G401 (cell line): Measurements from ENCODE around the gene ITPRID2. TPM values are rescaled to one million over a fixed set of nuclear protein-coding genes. Genes with fewer than 3 reads are reported as not detected.

Source experiments
- DNase-seq: peaks from one replicate; pipeline ENCODE4 v3.0.0-alpha.2; 2015; ENCODE audit warnings: low spot score
- in situ Hi-C: cut with HindIII; loops from 2 replicates; pipeline ENCODE4 v1.10.0; 2016; ENCODE audit warnings: low sequenced_read_pairs, mixed read lengths
- total RNA-seq: library from RNA; depleted of rRNA; stranded (reverse); fragments of >200 nt; shearing (Covaris generic); gene quantifications from 2 replicates; pipeline ENCODE4 v1.2.3, GENCODE V29; 2014; rRNA removed

Gene ITPRID2
- 0.55 and 1.0 TPM in 2 replicates for total RNA-seq

- peak; percentile 57 for DNase-seq
- in situ Hi-C loops: no loop called here
Observed at GRCh38 chr2:181891258-181891965, at the start of gene ITPRID2. Gene ITPRID2, plus strand, starts transcription at chr2:181891730. Its CDS starts 337 bp downstream, at chr2:181892067.

- no peak for DNase-seq
- in situ Hi-C loops: no loop called here
Observed at GRCh38 chr2:181844551-181845290, 46.8 kb upstream of the ITPRID2 start.

GRCh38 chr2:181846399-181847197 lies 44.9 kb upstream of the ITPRID2 start:
- no peak for DNase-seq
- in situ Hi-C loops: no loop called here

- no peak for DNase-seq
- in situ Hi-C loops: no loop called here
Observed at GRCh38 chr2:181847198-181847556, 44.4 kb upstream of the ITPRID2 start.

GRCh38 chr2:181847702-181848101 lies 43.8 kb upstream of the ITPRID2 start:
- in situ Hi-C loops: no loop called here
- no peak for DNase-seq

- no peak for DNase-seq
- in situ Hi-C loops: no loop called here
Observed at GRCh38 chr2:181848261-181848886, 43.2 kb upstream of the ITPRID2 start.

- in situ Hi-C loops: no loop called here
- DNase-seq: no peak
Observed at GRCh38 chr2:181849601-181850000, 41.9 kb upstream of the ITPRID2 start.

- no peak for DNase-seq
- in situ Hi-C loops: no loop called here
Observed at GRCh38 chr2:181850936-181851560, 40.5 kb upstream of the ITPRID2 start.

- in situ Hi-C loops: no loop called here
- DNase-seq: no peak
Observed at GRCh38 chr2:181851726-181852125, 39.8 kb upstream of the ITPRID2 start.

GRCh38 chr2:181853696-181854095 lies 37.8 kb upstream of the ITPRID2 start:
- in situ Hi-C loops: no loop called here

GRCh38 chr2:181857483-181857882 lies 34.0 kb upstream of the ITPRID2 start:
- in situ Hi-C loops: no loop called here
- DNase-seq: no peak

More at GRCh38 chr2:181853696-181854095, 37.8 kb upstream of the ITPRID2 start:
- no peak for DNase-seq

GRCh38 chr2:181858600-181858999 lies 32.9 kb upstream of the ITPRID2 start:
- no peak for DNase-seq
- in situ Hi-C loops: no loop called here

GRCh38 chr2:181859123-181859522 lies 32.4 kb upstream of the ITPRID2 start:
- no peak for DNase-seq
- in situ Hi-C loops: no loop called here

- no peak for DNase-seq
- in situ Hi-C loops: no loop called here
Observed at GRCh38 chr2:181859803-181860202, 31.7 kb upstream of the ITPRID2 start.

GRCh38 chr2:181861379-181861778 lies 30.2 kb upstream of the ITPRID2 start:
- in situ Hi-C loops: no loop called here
- DNase-seq: no peak

- in situ Hi-C loops: no loop called here
- no peak for DNase-seq
Observed at GRCh38 chr2:181862583-181863281, 28.8 kb upstream of the ITPRID2 start.

GRCh38 chr2:181872178-181872577 lies 19.4 kb upstream of the ITPRID2 start:
- in situ Hi-C loops: no loop called here
- DNase-seq: no peak

- no peak for DNase-seq
- in situ Hi-C loops: no loop called here
Observed at GRCh38 chr2:181876614-181877063, 14.9 kb upstream of the ITPRID2 start.
